ENCODE measurements around the gene CLEC4E.
"Not testable (repeated sequence)": the region's sequence is repeated elsewhere in the genome, so short reads cannot be mapped to it uniquely, and the experiment has no call there.

The CLEC4E gene

DNA sequence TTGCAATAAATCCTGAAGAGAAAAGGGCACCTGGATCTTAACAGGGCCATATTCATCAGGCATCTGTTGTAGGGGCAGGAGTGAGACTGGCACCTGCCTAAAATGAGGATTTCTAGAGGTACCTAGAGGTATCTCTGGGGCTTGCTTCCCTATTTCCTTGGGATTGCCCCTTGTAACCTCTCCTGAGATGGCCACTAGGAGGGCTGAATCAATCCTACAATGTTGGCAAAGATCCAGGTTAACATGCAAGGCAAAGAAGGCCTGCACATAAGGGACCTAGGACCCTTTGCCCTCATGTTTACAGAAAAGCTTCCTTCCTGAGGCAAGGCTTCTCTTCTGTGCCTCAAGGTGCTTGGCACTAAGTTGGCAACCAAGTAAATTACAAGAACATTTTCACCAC is 25.8 kb upstream of the CLEC4E start:
- H3K4me3 ChIP-seq (ENCODE audit: low read depth, low read length), result no peak overlapping the region
- TF ChIP-seq, protein P1, sequence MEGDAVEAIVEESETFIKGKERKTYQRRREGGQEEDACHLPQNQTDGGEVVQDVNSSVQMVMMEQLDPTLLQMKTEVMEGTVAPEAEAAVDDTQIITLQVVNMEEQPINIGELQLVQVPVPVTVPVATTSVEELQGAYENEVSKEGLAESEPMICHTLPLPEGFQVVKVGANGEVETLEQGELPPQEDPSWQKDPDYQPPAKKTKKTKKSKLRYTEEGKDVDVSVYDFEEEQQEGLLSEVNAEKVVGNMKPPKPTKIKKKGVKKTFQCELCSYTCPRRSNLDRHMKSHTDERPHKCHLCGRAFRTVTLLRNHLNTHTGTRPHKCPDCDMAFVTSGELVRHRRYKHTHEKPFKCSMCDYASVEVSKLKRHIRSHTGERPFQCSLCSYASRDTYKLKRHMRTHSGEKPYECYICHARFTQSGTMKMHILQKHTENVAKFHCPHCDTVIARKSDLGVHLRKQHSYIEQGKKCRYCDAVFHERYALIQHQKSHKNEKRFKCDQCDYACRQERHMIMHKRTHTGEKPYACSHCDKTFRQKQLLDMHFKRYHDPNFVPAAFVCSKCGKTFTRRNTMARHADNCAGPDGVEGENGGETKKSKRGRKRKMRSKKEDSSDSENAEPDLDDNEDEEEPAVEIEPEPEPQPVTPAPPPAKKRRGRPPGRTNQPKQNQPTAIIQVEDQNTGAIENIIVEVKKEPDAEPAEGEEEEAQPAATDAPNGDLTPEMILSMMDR (IDR thresholded peaks at IDR 0.05; ENCODE audit: low read depth, low read length), result no peak
- DNase-seq (ENCODE audit: low read depth, low spot score), result no peak
- in situ Hi-C loops (cut with HindIII; ENCODE audit: low sequenced_read_pairs), result no loop called here

DNA sequence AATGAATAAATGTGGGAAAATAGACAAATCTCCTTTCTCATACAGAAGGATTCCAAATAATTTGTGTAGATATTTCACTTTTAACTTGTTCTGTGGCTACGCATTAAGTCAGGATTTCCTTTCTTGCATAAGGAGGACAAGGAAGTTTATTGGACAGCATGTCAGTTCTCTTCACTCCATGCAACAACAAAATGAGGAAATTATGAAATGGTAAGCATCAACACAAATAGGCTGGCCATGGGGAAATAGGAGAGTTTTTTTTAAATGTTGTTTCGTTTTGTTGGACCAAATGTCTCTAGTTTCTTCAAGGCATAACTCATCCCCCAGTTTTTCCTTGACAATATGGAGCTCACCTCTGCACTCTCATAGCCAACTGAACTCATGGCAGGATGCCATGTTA is 25.3 kb upstream of the CLEC4E start:
- in situ Hi-C loops (cut with HindIII; ENCODE audit: low sequenced_read_pairs); DNase-seq (ENCODE audit: low read depth, low spot score); H3K4me3 ChIP-seq (ENCODE audit: low read depth, low read length): not testable (repeated sequence)

GRCh38 chr12:8564656-8565055 is 24.0 kb upstream of the CLEC4E start:
- TF ChIP-seq, protein P1 (IDR thresholded peaks at IDR 0.05; ENCODE audit: low read depth, low read length), result no peak
- H3K4me3 ChIP-seq (ENCODE audit: low read depth, low read length), result no peak overlapping the region
- no peak for DNase-seq (ENCODE audit: low read depth, low spot score)
- in situ Hi-C loops (cut with HindIII; ENCODE audit: low sequenced_read_pairs), result no loop called here

DNA sequence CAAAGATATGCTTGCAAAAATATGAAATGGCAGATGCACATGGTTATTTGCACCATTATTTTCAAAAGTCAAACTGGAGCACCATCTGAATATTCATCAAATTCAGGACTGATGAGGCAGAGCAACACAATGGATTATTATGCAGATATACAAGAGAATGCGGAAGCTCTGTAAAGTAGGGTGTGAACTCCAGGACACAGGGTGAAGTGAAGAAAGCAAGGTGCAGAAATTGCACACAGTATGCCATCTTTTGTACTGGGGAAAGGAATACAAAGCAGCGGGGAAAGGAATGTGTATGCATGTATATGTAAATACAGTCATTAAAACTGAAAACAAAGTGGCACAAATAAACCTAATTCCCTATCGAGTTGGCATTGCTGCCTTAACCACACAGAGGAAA is 22.7 kb upstream of the CLEC4E start:
- H3K4me3 ChIP-seq (ENCODE audit: low read depth, low read length), result no peak overlapping the region
- in situ Hi-C loops (cut with HindIII; ENCODE audit: low sequenced_read_pairs), result no loop called here

GRCh38 chr12:8562310-8562709 is 21.6 kb upstream of the CLEC4E start:
- no peak for DNase-seq (ENCODE audit: low read depth, low spot score)
- in situ Hi-C loops (cut with HindIII; ENCODE audit: low sequenced_read_pairs), result no loop called here
- TF ChIP-seq, protein P1 (IDR thresholded peaks at IDR 0.05; ENCODE audit: low read depth, low read length), result no peak
- H3K4me3 ChIP-seq (ENCODE audit: low read depth, low read length), result no peak overlapping the region

More for the DNA sequence above, 22.7 kb upstream of the CLEC4E start:
- TF ChIP-seq, protein P1 (IDR thresholded peaks at IDR 0.05; ENCODE audit: low read depth, low read length), result no peak
- DNase-seq (ENCODE audit: low read depth, low spot score), result no peak

- no peak for DNase-seq (ENCODE audit: low read depth, low spot score)
- in situ Hi-C loops (cut with HindIII; ENCODE audit: low sequenced_read_pairs), result no loop called here
- TF ChIP-seq, protein P1 (IDR thresholded peaks at IDR 0.05; ENCODE audit: low read depth, low read length), result no peak
- no peak overlapping the region for H3K4me3 ChIP-seq (ENCODE audit: low read depth, low read length)
These were observed 20.3 kb upstream of the CLEC4E start for GRCh38 chr12:8561011-8561410.

DNA sequence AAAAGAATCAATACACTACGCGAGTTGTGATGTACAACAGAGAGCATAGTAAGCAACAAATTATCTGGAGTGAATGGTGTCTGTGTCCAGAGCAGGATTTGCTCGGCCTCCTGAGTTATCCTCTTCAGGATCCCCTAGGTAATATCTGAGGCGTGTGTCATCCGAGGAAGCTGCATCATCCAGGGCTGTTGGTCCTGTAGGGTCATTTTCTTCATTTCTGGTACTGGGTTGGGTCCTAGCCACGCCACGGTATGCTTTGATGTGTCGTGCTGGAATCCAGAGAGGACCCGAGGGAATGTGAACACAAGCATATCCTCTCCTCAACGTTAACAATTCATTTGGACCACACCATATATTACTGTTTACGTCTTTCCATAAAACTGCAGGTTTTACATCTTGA is 19.0 kb upstream of the CLEC4E start:
- DNase-seq (ENCODE audit: low read depth, low spot score), result no peak
- in situ Hi-C loops (cut with HindIII; ENCODE audit: low sequenced_read_pairs), result no loop called here
- TF ChIP-seq, protein P1 (IDR thresholded peaks at IDR 0.05; ENCODE audit: low read depth, low read length), result no peak
- no peak overlapping the region for H3K4me3 ChIP-seq (ENCODE audit: low read depth, low read length)
